K562 (cell line): Measurements from ENCODE around the gene TXNRD2. TPM values are rescaled to one million over a fixed set of nuclear protein-coding genes. Genes with fewer than 3 reads are reported as not detected.
A peak's percentile ranks its signal among the peaks of the same experiment; 100 is the strongest.

ENCODE experiments used
- CBFA2T3 ChIP-seq: fragments of 450-650 bp; IDR thresholded peaks from 2 replicates; pipeline ENCODE4 v1.6.1; 2017
- CHD2 ChIP-seq: IDR thresholded peaks from 2 replicates; pipeline ENCODE4 v1.6.1; 2011; ENCODE audit warnings: low read depth, low read length
- SIN3A ChIP-seq, 2 experiments: fragments of 150-350 bp in 1 of 2; IDR thresholded peaks; 2 replicates each; pipeline ENCODE4 v1.6.1; 2011 to 2016; ENCODE audit warnings: borderline replicate concordance in 2 of 2, low read depth in 2 of 2, low read length in 2 of 2, mild to moderate bottlenecking in 2 of 2, moderate library complexity in 2 of 2; ENCODE audit not compliant: control insufficient read depth in 1 of 2
- TEAD1 ChIP-seq, 2 experiments: fragments of 450-650 bp in 1 of 2; sonication (generic) in 1 of 2; formaldehyde crosslinking; IDR thresholded peaks; 2 replicates each; pipeline versions ENCODE4 v1.4.0 to v1.8.0; 2020 to 2022; ENCODE audit warnings: mild to moderate bottlenecking in 2 of 2, missing genetic modification reagents in 1 of 2
- TFAM ChIP-seq: fragments of 250-450 bp; sonication (Bioruptor Pico); conservative IDR thresholded peaks from 2 replicates; pipeline ENCODE4 v1.5.0; 2021; ENCODE audit warnings: mild to moderate bottlenecking, moderate library complexity
- ZNF143 ChIP-seq: sonication (generic); formaldehyde crosslinking; IDR thresholded peaks from 2 replicates; pipeline ENCODE4 v1.9.0; 2022; ENCODE audit warnings: mild to moderate bottlenecking, missing genetic modification reagents
- ZNF263 ChIP-seq: sonication (generic); formaldehyde crosslinking; IDR thresholded peaks from 2 replicates; pipeline ENCODE4 v1.8.0; 2022; ENCODE audit warnings: mild to moderate bottlenecking, missing genetic modification reagents, borderline replicate concordance
- polyA plus RNA-seq, 8 experiments: library from polyadenylated mRNA; depleted of rRNA in 4 of 8; stranded (reverse) in 5 of 8; unstranded in 3 of 8; fragments of >200 nt; fragmentation: Nextera tagmentation in 2 of 8; fragmentation: Illumina TruSeq in 1 of 8; extraction: Ambion mirVana in 2 of 8; extraction: Trizol in 1 of 8; gene quantifications; 2 replicates each; pipeline versions ENCODE4 v1.2.1 to v1.2.3, GENCODE V29; 2011 to 2014; ENCODE audit warnings: inconsistent platforms in 1 of 8, missing spikeins in 1 of 8
- total RNA-seq, 7 experiments: library from RNA; depleted of rRNA in 6 of 7; stranded (reverse); fragments of >200 nt in 6 of 7; fragmentation: Illumina TruSeq in 2 of 7; extraction: Trizol in 2 of 7; gene quantifications; 2 replicates each; pipeline versions ENCODE4 v1.2.1 to v1.2.3, GENCODE V29; 2011 to 2021; ENCODE audit warnings: low replicate concordance in 1 of 7
- TF ChIP-seq, protein P1 (sequence below): fragments of 450-650 bp; IDR thresholded peaks from 2 replicates; pipeline ENCODE4 v1.6.1; 2016; ENCODE audit warnings: mild to moderate bottlenecking, moderate library complexity
- TF ChIP-seq, protein P2 (sequence below): fragments of 250-450 bp; sonication (Bioruptor Pico); IDR thresholded peaks from 2 replicates; pipeline ENCODE4 v1.4.0; 2020

The TXNRD2 gene
- total and polyA plus RNA-seq, 9 of the 15 experiments (the other 6 are each of a cell fraction or from before 2014, with no cell fraction given): 3.3 to 80.2 (median 49.4) TPM

DNA sequence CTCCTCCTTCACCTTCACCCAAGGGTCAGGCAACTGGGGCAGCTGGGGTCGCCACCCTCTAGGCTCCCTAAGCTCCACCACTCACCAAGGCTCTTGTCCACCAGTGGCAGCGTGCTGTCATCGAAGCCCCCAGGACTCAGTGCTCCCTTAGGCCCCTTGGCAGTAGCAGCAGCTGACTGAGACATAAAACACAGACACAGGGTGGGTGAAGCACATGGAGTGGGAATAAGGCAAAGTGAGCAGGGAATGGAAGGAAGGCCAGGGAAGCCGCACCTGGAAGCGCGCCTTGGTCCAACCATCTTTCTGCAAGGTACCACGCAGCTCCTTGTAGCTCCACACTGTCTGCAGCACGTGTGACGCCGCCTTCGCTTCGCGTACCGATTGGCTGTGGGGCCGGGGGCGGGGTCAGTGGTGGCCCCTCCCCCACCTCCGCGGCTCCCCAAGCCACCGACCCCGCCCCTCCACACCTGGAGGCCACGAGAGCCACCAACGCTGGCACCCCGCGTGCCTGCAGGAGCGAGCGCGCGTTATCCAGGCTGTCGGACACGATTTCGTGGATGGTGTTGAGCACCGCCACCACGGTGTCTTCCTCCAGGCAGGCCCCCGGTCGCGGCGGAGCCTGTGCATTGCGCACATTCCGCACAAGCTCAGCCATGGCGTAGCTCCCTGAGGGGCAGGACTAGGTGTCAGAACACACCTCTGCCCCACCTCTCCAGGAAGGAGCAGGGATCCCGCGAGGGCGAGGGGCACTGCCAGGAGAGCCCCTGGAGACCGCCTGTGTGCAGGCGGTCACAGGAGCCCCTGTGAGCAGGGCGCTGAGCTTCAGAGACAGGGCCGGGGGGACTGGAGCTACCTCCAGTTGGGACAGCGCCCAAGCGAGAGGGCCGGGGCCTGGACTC, 31.3 kb upstream of the TXNRD2 start (continued):
- TF ChIP-seq, protein P1, sequence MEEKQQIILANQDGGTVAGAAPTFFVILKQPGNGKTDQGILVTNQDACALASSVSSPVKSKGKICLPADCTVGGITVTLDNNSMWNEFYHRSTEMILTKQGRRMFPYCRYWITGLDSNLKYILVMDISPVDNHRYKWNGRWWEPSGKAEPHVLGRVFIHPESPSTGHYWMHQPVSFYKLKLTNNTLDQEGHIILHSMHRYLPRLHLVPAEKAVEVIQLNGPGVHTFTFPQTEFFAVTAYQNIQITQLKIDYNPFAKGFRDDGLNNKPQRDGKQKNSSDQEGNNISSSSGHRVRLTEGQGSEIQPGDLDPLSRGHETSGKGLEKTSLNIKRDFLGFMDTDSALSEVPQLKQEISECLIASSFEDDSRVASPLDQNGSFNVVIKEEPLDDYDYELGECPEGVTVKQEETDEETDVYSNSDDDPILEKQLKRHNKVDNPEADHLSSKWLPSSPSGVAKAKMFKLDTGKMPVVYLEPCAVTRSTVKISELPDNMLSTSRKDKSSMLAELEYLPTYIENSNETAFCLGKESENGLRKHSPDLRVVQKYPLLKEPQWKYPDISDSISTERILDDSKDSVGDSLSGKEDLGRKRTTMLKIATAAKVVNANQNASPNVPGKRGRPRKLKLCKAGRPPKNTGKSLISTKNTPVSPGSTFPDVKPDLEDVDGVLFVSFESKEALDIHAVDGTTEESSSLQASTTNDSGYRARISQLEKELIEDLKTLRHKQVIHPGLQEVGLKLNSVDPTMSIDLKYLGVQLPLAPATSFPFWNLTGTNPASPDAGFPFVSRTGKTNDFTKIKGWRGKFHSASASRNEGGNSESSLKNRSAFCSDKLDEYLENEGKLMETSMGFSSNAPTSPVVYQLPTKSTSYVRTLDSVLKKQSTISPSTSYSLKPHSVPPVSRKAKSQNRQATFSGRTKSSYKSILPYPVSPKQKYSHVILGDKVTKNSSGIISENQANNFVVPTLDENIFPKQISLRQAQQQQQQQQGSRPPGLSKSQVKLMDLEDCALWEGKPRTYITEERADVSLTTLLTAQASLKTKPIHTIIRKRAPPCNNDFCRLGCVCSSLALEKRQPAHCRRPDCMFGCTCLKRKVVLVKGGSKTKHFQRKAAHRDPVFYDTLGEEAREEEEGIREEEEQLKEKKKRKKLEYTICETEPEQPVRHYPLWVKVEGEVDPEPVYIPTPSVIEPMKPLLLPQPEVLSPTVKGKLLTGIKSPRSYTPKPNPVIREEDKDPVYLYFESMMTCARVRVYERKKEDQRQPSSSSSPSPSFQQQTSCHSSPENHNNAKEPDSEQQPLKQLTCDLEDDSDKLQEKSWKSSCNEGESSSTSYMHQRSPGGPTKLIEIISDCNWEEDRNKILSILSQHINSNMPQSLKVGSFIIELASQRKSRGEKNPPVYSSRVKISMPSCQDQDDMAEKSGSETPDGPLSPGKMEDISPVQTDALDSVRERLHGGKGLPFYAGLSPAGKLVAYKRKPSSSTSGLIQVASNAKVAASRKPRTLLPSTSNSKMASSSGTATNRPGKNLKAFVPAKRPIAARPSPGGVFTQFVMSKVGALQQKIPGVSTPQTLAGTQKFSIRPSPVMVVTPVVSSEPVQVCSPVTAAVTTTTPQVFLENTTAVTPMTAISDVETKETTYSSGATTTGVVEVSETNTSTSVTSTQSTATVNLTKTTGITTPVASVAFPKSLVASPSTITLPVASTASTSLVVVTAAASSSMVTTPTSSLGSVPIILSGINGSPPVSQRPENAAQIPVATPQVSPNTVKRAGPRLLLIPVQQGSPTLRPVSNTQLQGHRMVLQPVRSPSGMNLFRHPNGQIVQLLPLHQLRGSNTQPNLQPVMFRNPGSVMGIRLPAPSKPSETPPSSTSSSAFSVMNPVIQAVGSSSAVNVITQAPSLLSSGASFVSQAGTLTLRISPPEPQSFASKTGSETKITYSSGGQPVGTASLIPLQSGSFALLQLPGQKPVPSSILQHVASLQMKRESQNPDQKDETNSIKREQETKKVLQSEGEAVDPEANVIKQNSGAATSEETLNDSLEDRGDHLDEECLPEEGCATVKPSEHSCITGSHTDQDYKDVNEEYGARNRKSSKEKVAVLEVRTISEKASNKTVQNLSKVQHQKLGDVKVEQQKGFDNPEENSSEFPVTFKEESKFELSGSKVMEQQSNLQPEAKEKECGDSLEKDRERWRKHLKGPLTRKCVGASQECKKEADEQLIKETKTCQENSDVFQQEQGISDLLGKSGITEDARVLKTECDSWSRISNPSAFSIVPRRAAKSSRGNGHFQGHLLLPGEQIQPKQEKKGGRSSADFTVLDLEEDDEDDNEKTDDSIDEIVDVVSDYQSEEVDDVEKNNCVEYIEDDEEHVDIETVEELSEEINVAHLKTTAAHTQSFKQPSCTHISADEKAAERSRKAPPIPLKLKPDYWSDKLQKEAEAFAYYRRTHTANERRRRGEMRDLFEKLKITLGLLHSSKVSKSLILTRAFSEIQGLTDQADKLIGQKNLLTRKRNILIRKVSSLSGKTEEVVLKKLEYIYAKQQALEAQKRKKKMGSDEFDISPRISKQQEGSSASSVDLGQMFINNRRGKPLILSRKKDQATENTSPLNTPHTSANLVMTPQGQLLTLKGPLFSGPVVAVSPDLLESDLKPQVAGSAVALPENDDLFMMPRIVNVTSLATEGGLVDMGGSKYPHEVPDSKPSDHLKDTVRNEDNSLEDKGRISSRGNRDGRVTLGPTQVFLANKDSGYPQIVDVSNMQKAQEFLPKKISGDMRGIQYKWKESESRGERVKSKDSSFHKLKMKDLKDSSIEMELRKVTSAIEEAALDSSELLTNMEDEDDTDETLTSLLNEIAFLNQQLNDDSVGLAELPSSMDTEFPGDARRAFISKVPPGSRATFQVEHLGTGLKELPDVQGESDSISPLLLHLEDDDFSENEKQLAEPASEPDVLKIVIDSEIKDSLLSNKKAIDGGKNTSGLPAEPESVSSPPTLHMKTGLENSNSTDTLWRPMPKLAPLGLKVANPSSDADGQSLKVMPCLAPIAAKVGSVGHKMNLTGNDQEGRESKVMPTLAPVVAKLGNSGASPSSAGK: no peak
- no peak; the same call in 1 of the 2 replicates for TF ChIP-seq CHD2
- TF ChIP-seq SIN3A (IDR thresholded peaks at IDR 0.05; ENCODE audit: borderline replicate concordance in 2 of 2, control insufficient read depth in 1 of 2, low read depth in 2 of 2, low read length in 2 of 2): no peak
- TF ChIP-seq ZNF263 (CRISPR knock-in tag): no peak
- no peak for TF ChIP-seq TFAM (CRISPR knock-in tag)
- peak; percentile 15; the same call in 1 of the 2 replicates for TF ChIP-seq CBFA2T3
- no peak for TF ChIP-seq ZNF143
- TF ChIP-seq TEAD1 (CRISPR knock-in tag; IDR thresholded peaks at IDR 0.05): no peak
- TF ChIP-seq, protein P2, sequence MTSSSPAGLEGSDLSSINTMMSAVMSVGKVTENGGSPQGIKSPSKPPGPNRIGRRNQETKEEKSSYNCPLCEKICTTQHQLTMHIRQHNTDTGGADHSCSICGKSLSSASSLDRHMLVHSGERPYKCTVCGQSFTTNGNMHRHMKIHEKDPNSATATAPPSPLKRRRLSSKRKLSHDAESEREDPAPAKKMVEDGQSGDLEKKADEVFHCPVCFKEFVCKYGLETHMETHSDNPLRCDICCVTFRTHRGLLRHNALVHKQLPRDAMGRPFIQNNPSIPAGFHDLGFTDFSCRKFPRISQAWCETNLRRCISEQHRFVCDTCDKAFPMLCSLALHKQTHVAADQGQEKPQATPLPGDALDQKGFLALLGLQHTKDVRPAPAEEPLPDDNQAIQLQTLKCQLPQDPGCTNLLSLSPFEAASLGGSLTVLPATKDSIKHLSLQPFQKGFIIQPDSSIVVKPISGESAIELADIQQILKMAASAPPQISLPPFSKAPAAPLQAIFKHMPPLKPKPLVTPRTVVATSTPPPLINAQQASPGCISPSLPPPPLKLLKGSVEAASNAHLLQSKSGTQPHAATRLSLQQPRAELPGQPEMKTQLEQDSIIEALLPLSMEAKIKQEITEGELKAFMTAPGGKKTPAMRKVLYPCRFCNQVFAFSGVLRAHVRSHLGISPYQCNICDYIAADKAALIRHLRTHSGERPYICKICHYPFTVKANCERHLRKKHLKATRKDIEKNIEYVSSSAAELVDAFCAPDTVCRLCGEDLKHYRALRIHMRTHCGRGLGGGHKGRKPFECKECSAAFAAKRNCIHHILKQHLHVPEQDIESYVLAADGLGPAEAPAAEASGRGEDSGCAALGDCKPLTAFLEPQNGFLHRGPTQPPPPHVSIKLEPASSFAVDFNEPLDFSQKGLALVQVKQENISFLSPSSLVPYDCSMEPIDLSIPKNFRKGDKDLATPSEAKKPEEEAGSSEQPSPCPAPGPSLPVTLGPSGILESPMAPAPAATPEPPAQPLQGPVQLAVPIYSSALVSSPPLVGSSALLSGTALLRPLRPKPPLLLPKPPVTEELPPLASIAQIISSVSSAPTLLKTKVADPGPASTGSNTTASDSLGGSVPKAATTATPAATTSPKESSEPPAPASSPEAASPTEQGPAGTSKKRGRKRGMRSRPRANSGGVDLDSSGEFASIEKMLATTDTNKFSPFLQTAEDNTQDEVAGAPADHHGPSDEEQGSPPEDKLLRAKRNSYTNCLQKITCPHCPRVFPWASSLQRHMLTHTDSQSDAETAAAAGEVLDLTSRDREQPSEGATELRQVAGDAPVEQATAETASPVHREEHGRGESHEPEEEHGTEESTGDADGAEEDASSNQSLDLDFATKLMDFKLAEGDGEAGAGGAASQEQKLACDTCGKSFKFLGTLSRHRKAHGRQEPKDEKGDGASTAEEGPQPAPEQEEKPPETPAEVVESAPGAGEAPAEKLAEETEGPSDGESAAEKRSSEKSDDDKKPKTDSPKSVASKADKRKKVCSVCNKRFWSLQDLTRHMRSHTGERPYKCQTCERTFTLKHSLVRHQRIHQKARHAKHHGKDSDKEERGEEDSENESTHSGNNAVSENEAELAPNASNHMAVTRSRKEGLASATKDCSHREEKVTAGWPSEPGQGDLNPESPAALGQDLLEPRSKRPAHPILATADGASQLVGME (CRISPR knock-in tag): no peak
